Smooth muscle cell (in vitro differentiated cells): ENCODE results near the gene NOTO. TPM values are rescaled to one million over a fixed set of nuclear protein-coding genes. Genes with fewer than 3 reads are reported as not detected.

ENCODE experiments used
- DNase-seq: peaks from one replicate; lab custom pipeline; 2025; ENCODE audit not compliant: unreplicated experiment; lab: John Stamatoyannopoulos, UW
- H2AFZ ChIP-seq: fragments of 200-600 bp; sonication (generic); 2 replicates; pipeline ENCODE4 v1.6.0; 2016; ENCODE audit warnings: antibody characterized with exemption, low read depth, mild to moderate bottlenecking
- H3F3A ChIP-seq: fragments of 200-600 bp; sonication (generic); 2 replicates; pipeline ENCODE4 v1.6.0; 2017; ENCODE audit warnings: antibody characterized with exemption, low read depth
- H3K27ac ChIP-seq: fragments of 200-600 bp; sonication (generic); 2 replicates; pipeline ENCODE4 v1.5.1; 2016; ENCODE audit warnings: low read depth, mild to moderate bottlenecking
- H3K27me3 ChIP-seq: fragments of 200-600 bp; sonication (generic); 2 replicates; pipeline ENCODE4 v1.6.1; 2016; ENCODE audit warnings: low read depth, mild to moderate bottlenecking
- H3K36me3 ChIP-seq: fragments of 200-600 bp; sonication (generic); 2 replicates; pipeline ENCODE4 v1.5.1; 2016; ENCODE audit warnings: low read depth
- H3K4me1 ChIP-seq: fragments of 200-600 bp; sonication (generic); 2 replicates; pipeline ENCODE4 v1.5.1; 2016; ENCODE audit warnings: low read depth
- H3K4me2 ChIP-seq: fragments of 200-600 bp; sonication (generic); 2 replicates; pipeline ENCODE4 v1.6.0; 2016; ENCODE audit warnings: mild to moderate bottlenecking
- H3K4me3 ChIP-seq: fragments of 200-600 bp; sonication (generic); 2 replicates; pipeline ENCODE4 v1.5.1; 2016; ENCODE audit warnings: mild to moderate bottlenecking
- H3K79me2 ChIP-seq: fragments of 200-600 bp; sonication (generic); 2 replicates; pipeline ENCODE4 v1.6.0; 2016; ENCODE audit warnings: low read depth, mild to moderate bottlenecking
- H3K9ac ChIP-seq: fragments of 200-600 bp; sonication (generic); 2 replicates; pipeline ENCODE4 v1.6.0; 2016; ENCODE audit warnings: low read depth
- H3K9me3 ChIP-seq: fragments of 200-600 bp; sonication (generic); replicated peaks from 2 replicates; pipeline ENCODE4 v1.5.1; 2016; ENCODE audit warnings: low read depth
- H4K20me1 ChIP-seq: fragments of 200-600 bp; sonication (generic); 2 replicates; pipeline ENCODE4 v1.6.0; 2016; ENCODE audit warnings: low read depth
- CTCF ChIP-seq: fragments of 200-600 bp; sonication (generic); IDR thresholded peaks from 2 replicates; pipeline ENCODE4 v1.5.1; 2017; ENCODE audit warnings: borderline replicate concordance, mild to moderate bottlenecking, antibody characterized with exemption; ENCODE audit not compliant: insufficient read depth, poor library complexity, severe bottlenecking
- WGBS: methylation state at CpG from one replicate; pipeline ENCODE4 v1.1.7; 2016; ENCODE audit warnings: low lambda C conversion rate; 5-methylcytosine and 5-hydroxymethylcytosine counted together
- polyA plus RNA-seq: library from polyadenylated mRNA; unstranded; fragments of >200 nt; fragmentation: Nextera tagmentation; extraction: Ambion mirVana; gene quantifications from 2 replicates; pipeline ENCODE4 v1.2.1, GENCODE V29; 2016
- total RNA-seq: library from RNA; depleted of rRNA; stranded (reverse); fragments of >200 nt; gene quantifications from 2 replicates; pipeline ENCODE4 v1.2.3, GENCODE V29; 2014

Gene NOTO
- total and polyA plus RNA-seq, 2 experiments from 2014 or later, result not detected

- WGBS, result 98% methylated on average over 3 of the region's 3 CpGs
Measured at GRCh38 chr2:73227086-73227485, 24.7 kb downstream of the NOTO start.

GRCh38 chr2:73228631-73229030 lies 26.3 kb downstream of the NOTO start:
- no peaks in the 10 kb centered on the region for H3K27me3 ChIP-seq
- no peak overlapping the region for H3K4me2 ChIP-seq
- 93% methylated on average over 14 of the region's 14 CpGs for WGBS
- H3F3A ChIP-seq, result no peaks in the 10 kb centered on the region
- H3K36me3 ChIP-seq, result no peaks in the 10 kb centered on the region
- no peak overlapping the region for H3K4me3 ChIP-seq
- no peak for DNase-seq
- no peak for TF ChIP-seq CTCF
- no peak overlapping the region for H2AFZ ChIP-seq
- H3K27ac ChIP-seq, result no peak overlapping the region
- H3K4me1 ChIP-seq, result peaks cover 4% of the 10 kb centered on the region
- H3K9me3 ChIP-seq, result no peaks in the 10 kb centered on the region
- H3K79me2 ChIP-seq, result no peaks in the 10 kb centered on the region
- no peaks in the 10 kb centered on the region for H4K20me1 ChIP-seq
- no peak overlapping the region for H3K9ac ChIP-seq

More at GRCh38 chr2:73227086-73227485, 24.7 kb downstream of the NOTO start:
- H3K9me3 ChIP-seq, result no peaks in the 10 kb centered on the region
- no peaks in the 10 kb centered on the region for H4K20me1 ChIP-seq
- H3K27me3 ChIP-seq, result no peaks in the 10 kb centered on the region
- TF ChIP-seq CTCF, result no peak
- H3K9ac ChIP-seq, result no peak overlapping the region
- no peaks in the 10 kb centered on the region for H3K4me1 ChIP-seq
- H3K79me2 ChIP-seq, result no peaks in the 10 kb centered on the region
- H3K36me3 ChIP-seq, result no peaks in the 10 kb centered on the region
- no peak for DNase-seq
- H3K4me2 ChIP-seq, result no peak overlapping the region
- H2AFZ ChIP-seq, result no peak overlapping the region
- H3F3A ChIP-seq, result no peaks in the 10 kb centered on the region
- H3K4me3 ChIP-seq, result no peak overlapping the region
- no peak overlapping the region for H3K27ac ChIP-seq

- peaks cover 14% of the 10 kb centered on the region for H3K4me1 ChIP-seq
- 7% methylated on average over 37 of the region's 37 CpGs for WGBS
- peak overlapping the region; percentile 36 for H2AFZ ChIP-seq
- H3K4me3 ChIP-seq, result peak overlapping the region; percentile 96
- H3K9me3 ChIP-seq, result no peaks in the 10 kb centered on the region
- peaks cover 31% of the 10 kb centered on the region for H4K20me1 ChIP-seq
- DNase-seq, result no peak
- H3K27me3 ChIP-seq, result no peaks in the 10 kb centered on the region
- peaks cover 10% of the 10 kb centered on the region for H3F3A ChIP-seq
- TF ChIP-seq CTCF, result no peak
- no peak overlapping the region for H3K27ac ChIP-seq
- H3K36me3 ChIP-seq, result no peaks in the 10 kb centered on the region
- peaks cover 35% of the 10 kb centered on the region for H3K79me2 ChIP-seq
- H3K9ac ChIP-seq, result peak overlapping the region; percentile 65
- H3K4me2 ChIP-seq, result peak overlapping the region; percentile 86
Measured at GRCh38 chr2:73232403-73233153, 30.2 kb downstream of the NOTO start.
